ENCODE data around the gene LONRF2.
A peak's percentile ranks its signal among the peaks of the same experiment; 100 is the strongest.
"Not testable (repeated sequence)": the region's sequence is repeated elsewhere in the genome, so short reads cannot be mapped to it uniquely, and the experiment has no call there.

Gene LONRF2

DNA sequence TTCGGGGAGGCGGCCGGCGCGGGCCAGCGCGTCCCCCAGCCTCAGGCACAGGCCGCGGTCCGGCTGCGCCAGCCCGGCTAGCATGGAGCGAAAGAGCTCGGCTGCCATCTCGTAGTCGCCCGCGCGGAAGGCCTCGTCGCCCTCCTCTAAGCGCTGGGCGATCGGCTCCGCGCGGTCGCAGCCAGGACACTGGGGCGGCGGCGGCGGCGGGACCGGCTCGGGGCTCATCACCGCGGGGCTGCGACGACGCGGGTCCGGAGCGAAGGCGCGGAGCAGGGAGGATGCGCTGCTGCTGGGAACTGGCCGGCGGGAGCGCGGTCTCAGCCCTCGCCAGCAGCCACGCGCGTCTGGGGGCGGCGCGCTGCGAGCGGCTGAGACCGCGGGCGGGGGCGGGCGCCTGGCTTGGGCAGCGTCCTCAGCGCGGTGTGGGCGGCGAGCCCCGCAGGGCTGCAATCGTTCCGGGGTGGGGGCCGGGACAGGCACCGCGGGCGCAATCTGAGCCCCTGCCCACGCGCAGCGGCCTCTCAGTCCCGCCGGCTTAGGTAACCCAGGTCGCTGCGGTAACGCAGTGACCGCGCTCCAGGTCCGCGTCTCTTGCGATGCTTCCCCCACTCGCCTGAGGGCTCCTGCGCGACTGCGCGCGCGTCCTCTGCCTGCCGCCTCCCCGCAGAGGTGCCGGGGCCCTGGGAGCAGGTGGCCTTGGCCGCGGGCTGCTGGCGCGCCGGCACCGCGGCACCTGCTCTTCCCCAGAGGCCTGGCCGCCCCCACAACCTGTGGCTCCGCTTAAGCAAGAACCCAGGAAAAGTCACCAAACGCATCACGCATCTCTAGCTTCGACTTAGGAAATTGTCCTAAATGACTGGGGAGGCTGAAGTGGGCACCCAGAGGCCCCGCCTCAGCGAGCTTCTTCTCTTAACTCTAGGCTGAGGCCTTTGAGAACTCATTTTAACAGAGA, at the start of gene LONRF2:
TSS of gene LONRF2 (minus strand) at position 636 of the 955 bp plus-strand sequence. CDS start at position 228, 408 bp downstream.
- peak; percentile 16 to 19 for DNase-seq (ENCODE audit: low spot score in 2 of 2)
- peaks cover 7% of the 10 kb centered on the region for H3K9me3 Mint-ChIP-seq
- peak; percentile 65 for ATAC-seq (ENCODE audit: low read depth)
- peaks cover 3% of the 10 kb centered on the region for H3K4me1 Mint-ChIP-seq
- peaks cover 4% of the 10 kb centered on the region for H3K36me3 Mint-ChIP-seq
- peak within 1 kb of the TSS; percentile 72 for H3K4me3 Mint-ChIP-seq
- H3K27ac Mint-ChIP-seq, result no peak within 1 kb of the TSS
- H3K27me3 Mint-ChIP-seq, result peaks cover 19% of the 10 kb centered on the region

DNA sequence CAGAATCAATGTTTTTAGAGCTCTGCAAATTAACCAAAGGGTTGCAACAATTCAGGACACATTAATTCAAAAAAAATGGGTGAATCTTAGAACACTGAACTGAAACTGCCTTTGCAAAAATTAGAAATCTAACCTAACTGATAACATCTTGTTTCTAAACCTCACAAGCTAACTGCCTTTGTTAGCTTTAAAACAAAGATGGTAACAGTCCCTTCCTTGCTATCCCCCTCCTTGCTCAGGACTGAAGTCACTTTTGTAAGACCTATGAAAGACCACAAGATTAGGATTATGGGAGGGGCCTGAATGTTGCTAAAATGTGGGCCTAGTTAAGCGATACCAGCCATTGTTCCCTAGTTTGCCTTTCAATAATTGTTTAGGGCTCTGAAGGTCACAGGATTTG, 44.9 kb upstream of the LONRF2 start:
- DNase-seq (ENCODE audit: low spot score in 2 of 2) (no peak), ATAC-seq (ENCODE audit: low read depth) (no peak)
- Mint-ChIP-seq H3K36me3 (peaks cover 7% of the 10 kb centered on the region), H3K27me3 (peaks cover 5% of the 10 kb centered on the region), H3K27ac (no peak overlapping the region), H3K9me3 (peaks cover 11% of the 10 kb centered on the region), H3K4me3 (no peak overlapping the region), H3K4me1 (no peaks in the 10 kb centered on the region)

DNA sequence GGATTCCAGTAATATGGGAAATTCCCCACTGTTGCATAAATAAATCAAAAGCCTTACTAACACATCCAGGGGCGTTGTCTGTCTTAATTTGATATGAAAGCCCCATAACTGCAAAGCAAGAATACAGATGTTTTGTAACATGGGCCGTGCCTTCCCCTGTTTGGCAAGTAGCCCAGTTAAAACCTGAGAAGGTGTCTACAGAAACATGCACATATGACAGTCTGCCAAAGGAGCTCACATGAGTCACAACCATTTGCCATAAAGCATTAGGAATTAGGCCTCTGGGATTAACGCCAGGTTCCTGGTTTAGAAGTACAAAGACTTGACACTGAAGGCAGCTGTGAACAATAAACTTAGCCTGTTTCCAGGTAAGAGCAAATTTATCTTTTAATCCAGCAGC, 43.1 kb upstream of the LONRF2 start:
- H3K27me3 Mint-ChIP-seq, result peaks cover 5% of the 10 kb centered on the region
- H3K9me3 Mint-ChIP-seq, result peaks cover 9% of the 10 kb centered on the region
- H3K27ac Mint-ChIP-seq, result no peak overlapping the region
- H3K4me1 Mint-ChIP-seq, result no peaks in the 10 kb centered on the region
- no peak overlapping the region for H3K4me3 Mint-ChIP-seq
- H3K36me3 Mint-ChIP-seq, result peaks cover 2% of the 10 kb centered on the region
- DNase-seq (ENCODE audit: low spot score in 2 of 2) (no peak), ATAC-seq (ENCODE audit: low read depth) (no peak)

DNA sequence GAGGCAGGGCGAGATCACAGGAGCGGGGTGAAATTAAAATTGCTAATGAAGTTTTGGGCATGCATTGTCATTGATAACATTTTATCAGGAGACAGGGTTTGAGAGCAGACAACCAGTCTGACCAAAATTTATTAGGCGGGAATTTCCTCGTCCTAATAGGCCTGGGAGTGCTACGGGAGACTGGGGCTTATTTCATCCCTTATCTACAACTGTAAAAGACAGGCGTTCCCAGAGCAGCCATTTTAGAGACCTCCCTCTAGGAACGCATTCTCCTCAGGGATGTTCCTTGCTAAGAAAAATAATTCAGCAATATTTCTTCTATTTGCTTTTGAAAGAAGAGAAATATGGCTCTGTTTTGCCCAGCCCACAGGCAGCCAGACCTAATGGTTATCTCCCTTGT, 40.0 kb upstream of the LONRF2 start:
- not testable (repeated sequence) for H3K36me3 Mint-ChIP-seq; H3K27me3 Mint-ChIP-seq; H3K27ac Mint-ChIP-seq; ATAC-seq (ENCODE audit: low read depth); H3K4me1 Mint-ChIP-seq; H3K4me3 Mint-ChIP-seq; DNase-seq (ENCODE audit: low spot score in 2 of 2)
- H3K9me3 Mint-ChIP-seq, result peaks cover 11% of the 10 kb centered on the region

DNA sequence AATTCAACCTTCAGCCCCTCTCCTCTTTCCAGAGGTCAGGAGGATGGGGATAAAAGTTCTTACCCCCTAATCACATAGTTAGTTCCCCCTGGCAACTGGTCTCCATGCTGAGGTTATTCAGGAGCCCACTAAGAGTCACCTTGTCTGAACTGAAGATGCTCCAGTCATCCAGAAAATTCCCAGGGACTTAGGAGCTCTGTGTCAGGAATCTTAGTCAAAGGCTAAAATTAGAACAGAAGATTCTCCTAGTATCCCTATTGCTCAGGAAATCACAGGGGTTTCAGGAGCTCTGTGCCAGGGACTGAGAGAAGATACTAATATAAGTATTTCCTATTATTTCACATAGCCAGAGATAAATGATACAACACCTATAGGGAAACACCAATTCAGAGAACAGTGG, 37.3 kb upstream of the LONRF2 start:
- Mint-ChIP-seq H3K27ac (no peak overlapping the region), H3K9me3 (peaks cover 13% of the 10 kb centered on the region), H3K27me3 (peaks cover 5% of the 10 kb centered on the region), H3K4me3 (no peak overlapping the region), H3K4me1 (no peaks in the 10 kb centered on the region), H3K36me3 (no peaks in the 10 kb centered on the region)
- DNase-seq (ENCODE audit: low spot score in 2 of 2) (no peak), ATAC-seq (ENCODE audit: low read depth) (no peak)

DNA sequence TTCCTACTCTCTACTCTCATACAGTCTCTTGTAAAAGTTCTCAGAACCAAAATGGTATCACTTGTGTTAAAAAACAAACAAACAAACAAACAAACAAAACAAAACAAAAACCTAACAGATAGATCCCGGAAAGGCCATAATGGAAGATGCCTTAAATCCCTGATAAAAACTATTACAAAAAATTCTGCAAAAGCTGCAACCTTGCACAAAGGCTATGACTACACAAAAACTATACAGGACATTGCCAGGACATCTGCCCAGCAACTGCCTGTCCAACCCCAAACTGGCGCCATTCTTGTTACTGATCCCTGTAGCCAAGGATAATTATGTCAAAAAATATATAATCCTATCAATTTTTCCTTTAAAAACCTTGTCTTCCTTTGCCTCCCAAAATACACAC, 36.3 kb upstream of the LONRF2 start:
- H3K9me3 Mint-ChIP-seq, result peaks cover 13% of the 10 kb centered on the region

DNA sequence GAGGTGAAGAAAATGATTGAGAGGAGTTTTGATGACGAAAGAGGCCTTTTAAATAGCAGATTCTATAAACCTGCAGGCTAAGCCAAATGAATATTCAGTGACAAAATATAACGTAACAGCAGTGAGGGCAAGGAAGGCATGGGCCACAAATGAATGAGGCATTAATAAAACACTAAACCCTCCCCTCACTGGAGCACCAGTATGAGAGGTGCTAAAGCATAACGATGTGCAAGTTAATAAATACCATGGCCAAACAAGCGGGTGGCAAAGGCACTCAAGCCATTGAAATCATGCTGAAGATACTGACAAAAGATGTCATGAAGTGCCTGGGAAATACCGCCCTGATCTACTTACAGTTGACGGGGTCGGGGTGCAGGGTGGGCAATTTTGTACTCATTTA, 30.2 kb upstream of the LONRF2 start:
- H3K4me3 Mint-ChIP-seq, result no peak overlapping the region
- peaks cover 22% of the 10 kb centered on the region for H3K27me3 Mint-ChIP-seq
- DNase-seq (ENCODE audit: low spot score in 2 of 2), result no peak
- H3K27ac Mint-ChIP-seq, result no peak overlapping the region
- no peaks in the 10 kb centered on the region for H3K4me1 Mint-ChIP-seq
- no peak for ATAC-seq (ENCODE audit: low read depth)
- H3K36me3 Mint-ChIP-seq, result peaks cover 3% of the 10 kb centered on the region
- peaks cover 3% of the 10 kb centered on the region for H3K9me3 Mint-ChIP-seq

More for the DNA sequence above, 36.3 kb upstream of the LONRF2 start:
- ATAC-seq (ENCODE audit: low read depth), result no peak
- Mint-ChIP-seq H3K27me3 (peaks cover 3% of the 10 kb centered on the region), H3K4me3 (no peak overlapping the region), H3K36me3 (no peaks in the 10 kb centered on the region), H3K4me1 (no peaks in the 10 kb centered on the region), H3K27ac (no peak overlapping the region)
- no peak for DNase-seq (ENCODE audit: low spot score in 2 of 2)

DNA sequence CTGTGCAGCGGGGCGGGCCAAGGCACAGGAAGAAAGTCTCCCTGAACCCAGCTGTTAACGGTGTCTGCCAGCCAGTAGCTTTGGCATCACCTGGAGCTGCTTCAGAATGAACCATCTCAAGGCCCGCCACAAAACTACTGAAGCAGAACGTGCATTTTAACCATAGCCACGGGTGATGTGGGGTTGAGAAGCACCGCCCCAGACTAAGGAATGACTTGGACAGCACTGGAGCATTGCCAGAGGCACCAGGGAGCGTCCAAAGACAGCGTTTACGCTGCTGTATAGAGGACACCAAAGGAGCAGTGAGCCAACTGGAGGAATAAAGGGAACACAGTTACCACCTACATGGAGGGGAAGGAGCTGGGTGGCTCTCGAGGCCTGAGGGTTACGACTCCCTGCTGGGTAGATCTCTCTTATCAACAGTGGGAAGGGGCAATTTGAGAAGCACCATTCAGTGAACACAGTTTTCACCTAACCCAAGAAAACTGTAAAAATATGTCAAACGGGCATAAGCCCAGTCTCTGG, 28.4 kb upstream of the LONRF2 start:
- Mint-ChIP-seq H3K27ac (no peak overlapping the region), H3K27me3 (peaks cover 26% of the 10 kb centered on the region), H3K9me3 (no peaks in the 10 kb centered on the region), H3K4me1 (no peaks in the 10 kb centered on the region), H3K4me3 (no peak overlapping the region), H3K36me3 (peaks cover 3% of the 10 kb centered on the region)
- no peak for DNase-seq (ENCODE audit: low spot score in 2 of 2)
- ATAC-seq (ENCODE audit: low read depth), result no peak

DNA sequence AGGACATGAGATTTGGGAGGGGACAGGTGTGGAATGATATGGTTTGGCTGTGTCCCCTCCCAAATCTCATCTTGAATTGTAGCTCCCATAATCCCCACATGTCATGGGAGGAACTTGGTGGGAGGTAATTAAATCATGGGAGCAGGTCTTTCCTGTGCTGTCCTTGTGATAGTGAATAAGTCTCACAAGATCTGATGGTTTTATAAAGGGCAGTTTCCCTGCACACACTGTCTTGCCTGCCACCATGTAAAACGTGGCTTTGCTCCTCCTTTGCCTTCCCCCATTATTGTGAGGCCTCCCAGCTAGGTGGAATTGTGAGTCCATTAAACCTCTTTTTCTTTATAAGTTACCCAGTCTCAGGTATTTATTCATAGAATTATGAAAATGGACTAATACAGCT, 22.8 kb upstream of the LONRF2 start:
- not testable (repeated sequence) for H3K4me1 Mint-ChIP-seq; ATAC-seq (ENCODE audit: low read depth); H3K4me3 Mint-ChIP-seq; DNase-seq (ENCODE audit: low spot score in 2 of 2); H3K27ac Mint-ChIP-seq
- H3K27me3 Mint-ChIP-seq, result peaks cover 22% of the 10 kb centered on the region
- peaks cover 11% of the 10 kb centered on the region for H3K9me3 Mint-ChIP-seq
- peaks cover 11% of the 10 kb centered on the region for H3K36me3 Mint-ChIP-seq

DNA sequence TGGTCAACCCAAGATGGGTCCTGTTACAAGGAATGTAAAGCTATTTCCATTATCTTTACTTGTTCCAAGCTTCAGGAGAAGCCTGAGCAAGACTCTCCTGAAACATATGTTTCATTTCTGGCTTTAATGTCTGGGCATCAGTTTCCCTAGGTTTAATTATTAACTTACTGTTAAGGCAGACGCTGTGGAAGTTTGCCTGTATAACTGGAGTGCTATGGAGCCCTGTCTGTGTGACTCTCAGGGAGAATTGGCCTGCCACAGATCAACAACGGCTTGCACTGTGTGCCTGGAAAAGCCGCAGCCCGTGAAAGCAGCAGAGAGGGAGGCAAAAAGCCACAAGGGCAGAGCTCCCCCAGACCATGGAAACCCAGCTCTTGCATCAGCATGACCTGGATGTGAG, 22.1 kb upstream of the LONRF2 start:
- peaks cover 11% of the 10 kb centered on the region for H3K9me3 Mint-ChIP-seq
- peaks cover 11% of the 10 kb centered on the region for H3K36me3 Mint-ChIP-seq
- no peak for DNase-seq (ENCODE audit: low spot score in 2 of 2)
- H3K27me3 Mint-ChIP-seq, result peaks cover 21% of the 10 kb centered on the region
- no peaks in the 10 kb centered on the region for H3K4me1 Mint-ChIP-seq
- H3K4me3 Mint-ChIP-seq, result no peak overlapping the region
- ATAC-seq (ENCODE audit: low read depth), result no peak
- H3K27ac Mint-ChIP-seq, result no peak overlapping the region

DNA sequence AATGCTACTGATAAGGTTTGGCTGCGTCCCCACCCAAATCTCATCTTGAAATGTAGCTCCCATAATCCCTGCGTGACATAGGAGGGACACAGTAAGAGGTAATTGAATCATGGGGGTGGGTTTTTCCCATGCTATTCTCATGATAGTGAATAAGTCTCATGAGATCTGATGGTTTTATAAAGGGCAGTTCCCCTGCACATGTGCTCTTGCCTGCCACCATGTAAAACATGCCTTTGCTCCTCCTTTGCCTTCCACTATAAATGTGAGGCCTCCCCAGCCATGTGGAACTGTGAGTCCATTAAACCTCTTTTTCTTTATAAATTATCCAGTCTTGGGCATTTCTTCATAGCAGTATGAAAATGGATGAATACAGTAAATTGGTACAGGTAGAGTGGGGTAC, 20.2 kb upstream of the LONRF2 start:
- Mint-ChIP-seq H3K27me3 (peaks cover 18% of the 10 kb centered on the region), H3K36me3 (peaks cover 11% of the 10 kb centered on the region), H3K9me3 (peaks cover 11% of the 10 kb centered on the region)
- not testable (repeated sequence) for H3K27ac Mint-ChIP-seq; H3K4me1 Mint-ChIP-seq; H3K4me3 Mint-ChIP-seq; ATAC-seq (ENCODE audit: low read depth); DNase-seq (ENCODE audit: low spot score in 2 of 2)

DNA sequence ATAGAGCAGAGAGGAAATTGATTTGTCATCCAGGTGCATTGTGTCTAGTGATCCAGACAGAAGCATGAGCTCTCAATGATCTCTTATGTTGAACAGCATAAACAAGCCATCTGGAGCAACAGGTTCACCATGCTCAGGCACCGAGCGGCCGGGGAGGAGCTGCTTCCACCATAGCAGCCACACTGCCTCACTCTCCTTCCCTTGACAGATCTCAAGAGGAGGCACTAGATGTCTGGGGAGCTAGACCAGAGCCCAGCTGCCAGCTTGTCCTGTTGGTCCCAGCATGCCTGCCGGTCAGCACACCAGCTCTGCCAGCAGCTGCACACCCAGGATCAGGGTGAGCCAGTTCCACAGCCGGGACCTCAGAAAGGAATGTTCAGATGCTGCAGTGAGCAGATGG, 17.5 kb upstream of the LONRF2 start:
- Mint-ChIP-seq H3K27me3 (peaks cover 15% of the 10 kb centered on the region), H3K9me3 (peaks cover 9% of the 10 kb centered on the region), H3K4me1 (no peaks in the 10 kb centered on the region), H3K4me3 (no peak overlapping the region), H3K27ac (no peak overlapping the region), H3K36me3 (peaks cover 11% of the 10 kb centered on the region)
- no peak for DNase-seq (ENCODE audit: low spot score in 2 of 2)
- no peak for ATAC-seq (ENCODE audit: low read depth)

DNA sequence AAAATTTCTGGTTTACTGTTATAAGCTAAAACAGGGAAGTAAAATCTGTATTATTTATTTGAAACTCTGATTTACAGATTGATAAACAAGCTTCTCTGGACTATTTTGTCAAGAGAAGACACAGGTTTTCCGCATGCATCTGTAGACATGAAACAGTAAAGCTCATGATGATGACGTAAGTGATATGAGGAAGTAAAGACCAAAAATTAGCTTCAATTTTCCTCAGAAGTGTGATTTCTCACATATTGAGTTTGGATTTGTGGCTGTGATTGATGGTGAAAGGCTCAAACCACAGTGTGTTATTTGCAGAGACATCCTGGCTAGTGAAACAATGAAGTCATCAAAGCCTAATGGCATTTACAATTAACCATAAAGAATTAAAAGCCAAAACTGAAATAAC, 12.6 kb upstream of the LONRF2 start:
- Mint-ChIP-seq H3K36me3 (no peaks in the 10 kb centered on the region), H3K27me3 (peaks cover 12% of the 10 kb centered on the region), H3K27ac (no peak overlapping the region), H3K4me1 (no peaks in the 10 kb centered on the region), H3K4me3 (no peak overlapping the region), H3K9me3 (no peaks in the 10 kb centered on the region)
- ATAC-seq (ENCODE audit: low read depth) (no peak), DNase-seq (ENCODE audit: low spot score in 2 of 2) (no peak)

DNA sequence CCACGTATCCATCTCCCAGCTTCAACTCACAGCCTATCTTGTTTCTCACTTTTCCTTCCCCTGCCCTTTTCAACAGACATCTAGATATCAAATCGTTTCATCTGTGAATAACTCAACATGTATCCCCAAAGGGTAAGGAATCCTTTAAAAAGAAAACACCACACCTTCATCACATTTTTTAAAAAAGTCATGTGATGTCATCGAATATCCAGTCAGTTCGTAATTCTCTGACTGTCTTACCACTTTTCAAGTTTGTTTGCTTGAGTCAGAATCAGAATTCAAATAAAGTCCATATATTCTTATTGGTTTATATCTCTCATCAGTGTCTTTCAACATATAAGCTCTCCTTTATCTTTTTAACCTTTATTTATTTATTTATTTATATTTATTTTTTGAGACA, 5.4 kb upstream of the LONRF2 start:
- no peaks in the 10 kb centered on the region for H3K4me1 Mint-ChIP-seq
- H3K36me3 Mint-ChIP-seq, result no peaks in the 10 kb centered on the region
- peaks cover 9% of the 10 kb centered on the region for H3K27me3 Mint-ChIP-seq

More for the DNA sequence above, 5.4 kb upstream of the LONRF2 start:
- ATAC-seq (ENCODE audit: low read depth) (no peak), DNase-seq (ENCODE audit: low spot score in 2 of 2) (no peak)
- H3K9me3 Mint-ChIP-seq, result no peaks in the 10 kb centered on the region
- no peak overlapping the region for H3K27ac Mint-ChIP-seq
- H3K4me3 Mint-ChIP-seq, result no peak overlapping the region

All from memory B cell (primary cell).